Activated T-cell treated with anti-CD3 and anti-CD28 coated beads for 24 hours (primary cell): Measurements from ENCODE around the gene SNAPIN.
"Not testable (repeated sequence)": the region's sequence is repeated elsewhere in the genome, so short reads cannot be mapped to it uniquely, and the experiment has no call there.

Experiments used
- DNase-seq: peaks from one replicate; pipeline ENCODE4 v3.0.0-alpha.2; 2020; ENCODE audit warnings: low read depth

SNAPIN gene

DNA sequence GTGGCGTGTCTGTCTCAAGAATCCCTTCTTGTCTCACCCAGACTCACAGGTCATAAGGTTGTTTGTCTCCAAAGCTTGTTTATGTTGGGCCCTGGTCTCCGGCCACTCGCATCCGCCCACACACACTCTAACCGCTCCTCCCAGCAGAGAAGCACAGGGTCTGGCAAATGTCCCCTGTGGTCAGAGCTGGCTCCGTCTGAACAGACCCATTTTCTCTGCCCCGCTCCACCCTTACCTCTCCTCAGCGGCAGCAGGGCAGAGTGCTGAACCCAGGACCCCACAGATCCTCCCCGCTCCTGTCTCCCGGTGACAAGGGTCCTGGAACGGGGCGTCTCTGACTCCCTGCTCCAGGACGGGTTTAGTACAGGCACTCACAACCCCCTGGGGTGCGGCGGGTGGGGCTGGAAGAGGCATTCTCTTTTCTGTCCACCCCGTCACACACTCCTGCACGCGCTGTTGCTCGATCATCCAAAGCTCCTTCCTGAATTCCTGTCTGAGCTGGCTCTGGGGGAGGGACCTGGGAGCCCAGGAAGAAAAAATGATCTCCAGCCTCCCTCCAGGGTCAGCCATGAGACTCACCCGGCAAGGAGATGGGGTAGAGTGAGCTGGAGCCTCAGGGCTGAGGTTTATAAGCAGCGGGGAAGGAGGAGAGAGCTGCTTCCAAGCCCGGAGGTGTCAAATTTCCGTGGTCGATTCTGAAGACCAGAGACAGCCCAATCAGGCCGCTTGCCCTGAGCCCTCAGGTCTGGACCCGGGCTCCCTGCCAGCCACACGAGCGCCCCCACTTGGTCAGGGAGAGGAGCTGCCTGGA is 31.4 kb upstream of the SNAPIN start, which contains the start of gene S100A13:
TSS of gene S100A13 (minus strand) at position 602 of the 811 bp plus-strand sequence. CDS start 1,033 bp downstream, outside the sequence.
- DNase-seq: no peak

DNA sequence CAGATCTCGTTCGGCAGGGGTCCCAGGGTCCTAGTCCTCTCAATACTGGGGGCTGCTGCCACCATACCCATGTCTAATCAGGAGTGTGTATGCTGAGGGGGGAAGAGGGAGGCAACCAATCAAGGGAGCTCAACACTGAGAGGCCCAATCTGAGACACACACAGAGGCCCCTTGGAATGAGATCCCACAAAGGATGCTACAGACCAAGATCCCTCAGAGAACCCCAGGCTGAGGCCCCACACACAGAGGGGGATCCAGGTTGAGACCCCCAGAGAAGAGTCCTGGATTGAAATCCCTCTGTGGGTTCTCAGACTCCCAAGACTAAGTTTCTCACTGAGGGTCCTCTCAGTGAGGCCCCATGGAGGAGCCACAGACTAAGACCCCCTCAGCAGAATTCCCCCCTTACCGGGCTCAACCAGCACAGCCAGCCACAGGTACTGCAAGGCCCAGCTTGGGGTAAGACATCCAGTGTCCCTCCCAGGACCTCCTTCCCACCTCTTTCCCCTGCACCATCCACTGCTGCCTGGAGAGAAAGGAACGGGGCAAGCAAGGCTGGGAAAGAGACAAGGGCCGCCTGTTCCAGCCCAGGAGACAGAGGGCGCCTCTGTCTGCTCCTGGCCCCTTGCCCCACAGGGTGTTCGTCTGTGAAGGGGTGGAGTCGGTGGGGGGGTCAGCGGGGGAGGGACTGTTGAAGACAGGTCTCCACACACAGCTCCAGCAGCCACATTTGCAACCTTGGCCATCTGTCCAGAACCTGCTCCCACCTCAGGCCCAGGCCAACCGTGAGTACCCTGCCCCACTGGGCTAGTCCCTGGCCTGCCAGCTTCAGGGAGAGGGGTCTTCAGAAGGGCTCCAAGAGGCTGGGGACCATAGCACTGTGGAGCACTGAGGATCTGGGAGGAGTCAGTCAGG is 30.5 kb upstream of the SNAPIN start, which contains the start of gene S100A1:
TSS of gene S100A1 (plus strand) at position 720 of the 912 bp plus-strand sequence. CDS start 2,088 bp downstream, outside the sequence.
- DNase-seq: no peak

DNA sequence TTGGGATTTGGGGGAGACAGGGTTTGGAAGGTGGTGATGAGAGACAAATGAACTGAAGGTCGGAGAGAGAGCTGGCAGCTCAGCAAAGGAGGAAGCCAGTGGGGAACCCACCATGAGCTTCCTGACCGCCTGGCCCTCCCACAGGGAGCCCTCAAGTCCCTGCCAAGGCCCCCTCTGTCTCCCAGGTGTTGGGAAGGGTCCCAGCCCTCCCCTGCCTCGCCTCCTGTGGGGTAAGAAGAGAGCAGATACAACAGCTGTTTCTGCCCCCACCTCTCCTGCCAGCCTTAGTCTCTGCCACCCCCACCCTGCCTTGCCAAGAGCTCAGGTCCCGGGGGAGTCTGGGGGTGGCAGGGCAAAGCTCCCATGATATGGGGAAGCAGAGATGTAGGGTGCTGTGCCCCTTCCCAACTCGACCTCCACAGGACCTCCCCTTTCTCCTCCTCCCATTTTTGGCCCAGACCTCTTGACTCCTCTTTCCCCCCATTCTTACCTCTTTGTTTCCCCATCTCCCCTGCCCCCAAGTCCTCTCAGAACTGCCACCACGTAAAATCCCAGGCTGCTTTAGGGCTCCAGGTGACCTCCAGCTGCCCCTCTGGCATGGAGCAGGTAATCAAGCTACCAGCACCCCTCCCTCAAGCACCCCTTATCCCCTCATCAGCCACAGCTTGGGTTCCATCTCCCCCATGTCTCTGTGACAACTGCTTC is 29.7 kb upstream of the SNAPIN start:
- DNase-seq: no peak

DNA sequence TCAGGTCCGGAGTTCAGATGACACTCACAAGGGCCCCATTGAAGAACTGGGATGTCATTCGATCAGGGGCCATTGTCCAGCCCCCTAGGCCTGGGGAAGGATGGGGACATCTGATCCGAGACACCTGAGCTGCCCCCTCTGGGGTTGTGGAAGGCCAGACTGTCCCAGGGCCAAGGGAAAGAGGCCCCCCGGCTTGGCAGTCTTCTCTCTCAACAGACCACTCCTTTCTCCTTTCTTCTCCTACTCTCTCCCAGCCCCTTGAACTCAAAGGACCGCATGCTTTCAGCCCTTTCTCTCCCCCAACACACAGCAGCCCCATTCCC is 29.2 kb upstream of the SNAPIN start:
- no peak for DNase-seq

DNA sequence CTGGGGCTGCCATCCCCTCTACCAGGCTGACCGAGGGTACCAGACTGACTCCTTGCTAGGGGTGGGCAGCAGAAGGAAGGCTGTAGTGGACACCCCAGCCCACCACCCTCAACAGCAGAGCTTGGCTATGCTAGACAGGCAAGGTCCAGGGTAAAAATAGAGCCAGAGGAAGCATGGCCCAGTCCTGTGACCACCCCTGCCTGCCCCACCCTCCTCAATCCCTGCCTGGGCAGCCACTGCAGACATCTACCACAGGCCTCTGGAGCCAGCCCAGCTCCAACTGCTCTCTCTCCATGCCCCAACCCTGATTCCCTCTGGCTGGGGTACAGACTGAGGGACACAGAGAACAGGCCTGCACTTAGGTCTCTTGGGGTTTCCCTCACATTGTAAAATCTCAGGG is 28.5 kb upstream of the SNAPIN start:
- no peak for DNase-seq

DNA sequence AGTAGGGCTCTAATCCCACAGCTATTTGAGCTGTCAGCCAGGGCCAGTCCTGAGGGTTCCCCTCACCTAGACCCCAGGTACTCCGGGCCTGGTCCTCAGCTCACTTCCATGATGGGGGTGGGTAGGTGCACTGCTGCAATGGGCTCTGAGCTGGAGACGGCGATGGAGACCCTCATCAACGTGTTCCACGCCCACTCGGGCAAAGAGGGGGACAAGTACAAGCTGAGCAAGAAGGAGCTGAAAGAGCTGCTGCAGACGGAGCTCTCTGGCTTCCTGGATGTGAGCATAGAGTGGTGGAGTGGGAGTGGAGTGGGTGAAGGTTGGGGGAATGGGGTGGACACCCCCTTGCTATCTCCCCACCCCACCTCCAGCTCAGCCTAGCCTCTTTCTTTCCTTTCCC is 28.1 kb upstream of the SNAPIN start:
- DNase-seq: no peak

DNA sequence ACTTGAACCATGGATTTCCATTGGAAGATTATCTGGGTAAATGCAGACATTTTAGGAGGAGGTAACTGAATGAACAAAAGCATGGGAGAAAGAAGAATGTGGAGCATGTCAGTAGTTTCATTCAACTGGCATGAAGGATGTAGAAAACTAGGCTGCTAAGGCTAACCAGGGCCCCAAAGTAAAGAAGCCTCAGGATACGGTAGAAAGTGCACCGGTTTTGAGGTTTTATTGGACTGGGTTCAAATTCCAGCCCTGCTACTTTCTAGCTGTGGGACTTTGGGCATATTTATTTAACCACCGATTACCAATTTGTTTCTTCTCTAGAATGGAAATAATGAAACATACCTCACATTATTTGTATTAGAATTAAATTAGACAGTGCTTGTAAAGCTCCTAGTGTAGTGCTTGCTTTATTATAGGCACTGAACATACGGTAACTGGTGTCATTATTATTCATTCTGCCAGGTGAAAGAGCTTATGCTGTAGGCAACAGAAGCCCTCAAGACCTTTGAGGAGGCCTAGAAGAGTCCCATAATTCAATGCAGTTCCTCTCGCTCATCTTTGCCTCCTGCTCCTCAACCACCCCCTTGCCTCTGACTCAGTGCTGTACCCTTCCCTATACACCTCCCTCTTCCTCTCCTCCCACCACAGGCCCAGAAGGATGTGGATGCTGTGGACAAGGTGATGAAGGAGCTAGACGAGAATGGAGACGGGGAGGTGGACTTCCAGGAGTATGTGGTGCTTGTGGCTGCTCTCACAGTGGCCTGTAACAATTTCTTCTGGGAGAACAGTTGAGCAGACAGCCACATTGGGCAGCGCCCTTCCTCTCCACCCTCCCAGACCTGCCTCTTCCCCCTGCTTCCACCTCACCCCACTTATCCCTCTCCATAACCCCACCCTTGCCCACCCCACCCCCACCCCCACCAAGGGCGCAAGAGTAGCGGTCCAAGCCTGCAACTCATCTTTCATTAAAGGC is 27.2 kb upstream of the SNAPIN start:
- DNase-seq: no peak

DNA sequence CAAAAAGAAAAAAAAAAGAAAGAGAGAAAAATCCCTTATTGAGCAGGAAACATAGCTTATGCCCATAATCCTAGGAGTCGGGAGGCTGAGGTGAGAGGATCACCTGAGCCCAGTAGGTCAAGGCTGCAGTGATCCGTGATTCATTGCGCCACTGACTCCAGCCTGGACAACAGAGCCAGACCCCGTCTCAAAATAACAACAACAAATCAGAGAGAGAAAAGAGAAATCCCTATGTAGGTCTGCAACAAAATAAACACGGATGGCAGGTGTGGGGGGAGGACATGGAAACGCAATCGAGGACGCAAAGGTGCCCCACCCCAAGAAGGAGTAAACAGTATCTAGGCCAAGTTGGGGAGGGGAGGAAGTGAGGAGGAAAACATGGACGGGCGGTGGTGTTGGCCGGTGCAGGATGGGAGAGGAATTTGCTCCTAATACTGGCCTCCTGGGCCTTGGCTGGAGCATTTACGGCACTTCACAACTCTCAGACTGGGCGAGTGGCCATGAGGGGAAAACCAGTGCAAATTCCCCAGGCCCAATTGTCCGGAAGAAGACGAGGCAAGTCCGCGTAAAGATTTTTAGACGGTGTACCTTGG is 25.2 kb upstream of the SNAPIN start:
- DNase-seq: no peak

DNA sequence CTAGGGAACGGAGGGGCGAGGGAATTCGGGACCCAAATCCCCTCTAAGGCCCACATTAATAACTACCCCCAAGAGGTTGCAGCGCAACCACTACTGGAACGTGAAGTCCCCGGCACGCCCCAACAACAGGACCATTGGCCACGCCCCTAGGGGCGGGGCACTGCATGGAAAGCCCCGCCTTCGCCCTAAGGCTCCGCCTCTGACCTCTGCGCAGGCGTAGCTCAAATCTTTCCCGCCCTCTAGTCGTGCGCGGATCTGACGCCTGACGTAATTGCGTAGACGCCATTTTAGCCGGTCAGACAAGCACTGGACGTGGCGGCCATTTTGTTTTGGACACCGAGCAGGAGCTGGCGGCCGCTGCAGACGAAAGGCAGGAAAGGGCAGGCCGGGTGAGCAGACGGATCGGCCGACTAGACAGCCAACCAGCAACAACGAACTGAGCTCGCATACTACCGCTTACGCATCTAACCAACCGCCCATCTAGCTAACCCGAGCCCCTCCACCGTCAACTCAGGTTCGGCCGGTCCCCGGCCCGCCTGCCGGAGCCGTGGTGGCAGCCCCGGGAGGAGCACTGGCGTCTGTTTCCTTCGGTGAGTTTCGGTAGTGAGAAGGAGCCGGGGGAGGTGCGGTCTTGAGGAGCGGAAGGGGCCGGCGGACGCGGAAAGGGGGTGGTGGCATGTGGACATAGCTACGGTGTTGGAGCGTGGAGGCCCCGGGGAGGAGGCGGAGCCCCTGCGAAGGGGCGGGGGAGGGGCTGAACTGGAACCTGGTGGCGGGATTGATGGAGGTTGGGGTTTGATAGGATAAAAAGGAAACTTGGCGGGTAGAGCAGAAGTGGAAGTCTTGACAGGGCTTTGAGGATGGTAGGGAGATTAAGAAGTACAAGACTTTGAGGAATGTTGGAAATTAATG is 24.5 kb upstream of the SNAPIN start, which contains the start of gene CHTOP:
TSS of gene CHTOP (plus strand) at position 313 of the 912 bp plus-strand sequence. CDS start 2,523 bp downstream, outside the sequence.
- DNase-seq: peak; percentile 97

DNA sequence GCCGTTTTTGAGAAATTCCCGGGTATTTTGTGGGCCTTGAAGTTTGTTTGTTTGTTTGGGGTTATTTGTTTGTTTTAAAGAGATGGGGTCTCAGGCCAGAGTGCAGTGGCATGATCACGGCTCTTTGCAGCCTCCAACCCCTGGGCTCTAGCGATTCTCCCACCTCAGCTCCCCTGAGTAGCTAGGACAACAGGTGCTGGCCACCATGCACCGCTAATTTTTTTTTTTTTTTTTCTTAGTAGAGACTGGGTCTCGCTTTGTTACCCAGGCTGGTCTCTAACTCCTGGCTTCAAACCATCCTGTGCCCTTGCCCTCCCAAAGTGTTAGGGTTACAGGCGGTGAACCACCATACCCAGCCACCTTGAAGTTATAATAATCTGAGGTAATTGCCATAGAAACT is 22.6 kb upstream of the SNAPIN start:
- no peak for DNase-seq

DNA sequence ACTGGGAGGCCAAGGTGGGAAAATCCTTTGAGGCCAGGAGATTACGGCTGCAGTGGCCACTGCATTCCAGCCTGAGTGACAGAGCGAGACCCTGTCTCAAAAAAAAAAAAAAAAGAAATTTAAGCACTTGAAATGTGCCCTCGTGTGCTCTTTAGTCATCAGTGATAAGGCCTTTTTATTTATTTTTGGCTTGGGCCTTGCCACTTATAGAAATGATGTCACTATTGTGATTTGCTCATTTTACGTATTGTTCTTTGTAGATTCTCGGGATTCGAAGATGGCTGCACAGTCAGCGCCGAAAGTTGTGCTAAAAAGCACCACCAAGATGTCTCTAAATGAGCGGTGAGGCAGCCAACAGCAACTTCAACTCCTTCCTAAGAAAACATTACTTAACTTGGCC is 22.2 kb upstream of the SNAPIN start:
- no peak for DNase-seq

DNA sequence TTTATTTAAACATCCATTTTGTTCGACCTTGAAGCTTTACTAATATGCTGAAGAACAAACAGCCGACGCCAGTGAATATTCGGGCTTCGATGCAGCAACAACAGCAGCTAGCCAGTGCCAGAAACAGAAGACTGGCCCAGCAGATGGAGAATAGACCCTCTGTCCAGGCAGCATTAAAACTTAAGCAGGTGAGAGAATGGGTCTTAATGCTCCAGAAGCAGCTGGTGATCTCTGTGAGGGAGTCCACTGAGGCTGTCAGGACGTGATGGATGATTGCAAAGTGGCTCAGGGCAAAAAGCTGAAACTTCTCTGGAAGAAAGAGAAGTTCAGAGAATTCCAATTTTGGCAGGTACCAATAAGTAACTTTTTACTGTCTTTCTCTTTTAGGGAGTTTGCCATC is 20.2 kb upstream of the SNAPIN start:
- DNase-seq: no peak

DNA sequence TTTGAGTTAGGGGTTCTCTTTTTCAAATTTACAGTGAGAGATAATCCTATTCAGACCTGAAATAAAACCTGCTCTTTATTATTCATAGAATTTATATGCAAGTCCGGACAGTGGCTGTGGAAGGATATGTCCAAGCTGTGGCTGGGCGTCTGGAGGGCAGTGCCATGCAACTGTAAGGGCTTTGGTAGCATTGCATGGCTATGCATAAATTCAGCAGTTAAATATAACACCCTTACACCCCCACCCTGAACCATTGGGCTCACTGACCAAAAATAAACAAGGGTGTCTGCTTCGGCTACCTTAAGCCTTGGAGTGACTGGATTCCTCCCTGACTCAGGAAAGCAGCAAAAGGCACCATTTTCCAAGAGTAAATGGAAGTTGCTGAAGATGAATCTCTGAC is 19.2 kb upstream of the SNAPIN start:
- DNase-seq: no peak

DNA sequence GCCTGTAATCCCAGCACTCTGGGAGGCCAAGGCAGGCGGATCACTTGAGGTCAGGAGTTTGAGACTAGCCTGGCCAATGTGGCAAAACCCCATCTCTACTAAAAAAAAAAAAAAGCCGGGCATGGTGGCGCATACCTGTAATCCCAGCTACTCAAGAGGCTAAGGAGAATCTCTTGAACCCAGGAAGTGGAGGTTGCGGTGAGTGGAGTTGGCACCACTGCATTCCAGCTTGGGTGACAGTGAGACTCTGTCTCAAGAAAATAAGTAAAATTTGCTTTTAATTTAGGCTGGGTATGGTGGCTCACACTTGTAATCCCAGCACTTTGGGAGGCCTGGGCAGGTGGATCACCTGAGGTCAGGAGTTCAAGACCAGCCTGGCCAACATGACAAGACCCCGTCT is 18.3 kb upstream of the SNAPIN start:
- DNase-seq: not testable (repeated sequence)

DNA sequence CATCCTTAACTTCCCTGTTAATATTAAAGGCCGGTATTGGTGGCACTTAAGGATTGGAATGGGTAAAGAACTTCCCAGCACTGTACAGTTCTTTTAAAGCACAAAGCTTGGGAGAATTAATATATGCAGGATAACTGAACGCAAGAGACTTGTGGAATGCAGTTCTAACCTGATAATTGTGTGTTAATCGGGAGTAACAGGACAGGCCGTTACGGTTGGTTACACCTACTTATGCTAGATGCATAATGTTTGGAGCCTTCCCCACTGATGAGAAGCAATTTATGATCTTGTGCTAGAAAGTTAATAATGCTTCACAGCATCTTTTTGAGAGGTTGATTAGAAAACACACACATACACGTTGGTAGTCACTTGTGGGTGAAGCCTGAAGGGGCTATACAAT is 17.6 kb upstream of the SNAPIN start:
- no peak for DNase-seq

DNA sequence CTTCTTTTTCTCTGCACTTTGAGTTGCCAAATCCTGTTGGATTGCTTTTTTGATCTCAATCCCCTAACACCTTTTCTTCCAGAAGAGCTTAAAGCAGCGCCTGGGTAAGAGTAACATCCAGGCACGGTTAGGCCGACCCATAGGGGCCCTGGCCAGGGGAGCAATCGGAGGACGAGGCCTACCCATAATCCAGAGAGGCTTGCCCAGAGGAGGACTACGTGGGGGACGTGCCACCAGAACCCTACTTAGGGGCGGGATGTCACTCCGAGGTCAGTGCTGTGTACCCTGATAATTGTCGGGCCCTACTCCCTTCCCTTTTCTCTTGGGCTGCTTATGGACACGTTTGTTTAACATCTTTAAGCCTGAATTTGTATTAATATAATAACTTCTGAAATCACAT is 16.3 kb upstream of the SNAPIN start:
- DNase-seq: no peak

DNA sequence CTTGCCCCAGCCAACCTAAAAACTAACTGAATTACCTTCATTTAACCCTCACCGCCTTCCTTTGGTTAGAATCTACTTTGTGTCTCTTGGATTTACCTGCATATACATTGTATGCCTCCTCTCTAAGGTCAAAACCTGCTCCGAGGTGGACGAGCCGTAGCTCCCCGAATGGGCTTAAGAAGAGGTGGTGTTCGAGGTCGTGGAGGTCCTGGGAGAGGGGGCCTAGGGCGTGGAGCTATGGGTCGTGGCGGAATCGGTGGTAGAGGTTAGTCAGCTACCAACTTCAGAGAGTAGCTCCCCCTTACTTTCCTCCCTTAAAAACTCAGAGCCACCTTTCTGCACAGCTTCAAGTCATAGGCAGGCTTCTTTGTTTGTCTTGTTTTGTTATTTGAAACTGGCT is 15.4 kb upstream of the SNAPIN start:
- DNase-seq: no peak

DNA sequence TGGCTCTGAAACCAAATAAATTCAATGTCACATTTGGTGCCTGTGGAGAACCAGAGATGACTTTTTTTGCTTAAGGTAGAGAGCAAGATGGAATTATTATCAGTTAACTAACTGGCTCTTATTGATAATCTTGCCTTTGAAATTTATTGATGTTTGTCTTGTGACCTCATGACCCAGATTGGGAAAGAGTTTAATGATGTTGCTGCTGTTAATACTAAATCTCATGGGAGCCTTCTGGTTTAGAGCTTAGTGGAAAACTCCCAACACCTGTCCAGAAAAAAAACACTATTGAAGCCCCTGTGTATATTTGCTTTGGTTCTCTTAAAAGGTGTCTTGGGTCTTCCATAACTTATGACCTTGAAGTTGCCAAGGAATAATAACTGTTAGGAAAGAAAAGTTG is 14.7 kb upstream of the SNAPIN start:
- DNase-seq: no peak

DNA sequence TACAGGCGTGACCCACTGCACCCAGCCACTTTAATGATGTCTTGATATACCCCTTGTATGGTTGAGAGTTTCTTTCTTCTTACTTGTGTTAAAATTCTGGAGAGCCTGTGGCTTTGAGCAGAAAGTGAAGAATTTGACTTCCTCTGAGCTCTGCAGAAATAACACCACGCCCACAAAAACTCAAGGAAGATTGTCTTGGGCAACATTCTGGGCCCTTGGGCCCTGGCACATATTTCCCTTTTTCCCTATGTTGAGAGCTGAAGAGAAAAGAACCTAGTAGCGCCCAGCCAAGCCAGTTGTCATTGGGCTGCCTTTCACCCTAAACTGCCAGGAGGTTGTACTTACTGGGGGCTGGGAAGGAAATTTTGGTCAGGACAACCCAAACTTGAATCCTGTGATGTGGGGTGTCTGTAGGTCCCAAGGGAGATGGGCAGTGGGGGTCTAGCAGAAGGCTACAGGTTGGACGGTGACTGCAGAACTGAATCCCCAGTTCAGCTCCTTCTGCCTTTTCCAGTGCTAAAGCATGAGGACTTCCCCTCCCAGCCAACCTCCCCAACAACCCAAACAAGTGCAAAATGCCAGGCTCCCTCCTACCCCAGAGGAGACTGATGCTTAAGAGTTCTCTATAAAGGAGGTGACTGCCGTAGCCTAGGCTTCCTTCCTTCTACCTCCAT is 11.7 kb upstream of the SNAPIN start:
- no peak for DNase-seq
